Neural progenitor cell (in vitro differentiated cells): Measurements from ENCODE around the gene UBE2L5.

Experiments used
- CTCF ChIP-seq: fragments of 200-600 bp; sonication (generic); IDR thresholded peaks from 2 replicates; pipeline ENCODE4 v1.5.1; 2017; ENCODE audit warnings: antibody characterized with exemption, mild to moderate bottlenecking
- EZH2 ChIP-seq: fragments of 200-600 bp; sonication (generic); IDR thresholded peaks from 2 replicates; pipeline ENCODE4 v1.6.1; 2017; ENCODE audit warnings: antibody characterized with exemption, mild to moderate bottlenecking, moderate library complexity
- EZH2phosphoT487 ChIP-seq: fragments of 200-600 bp; sonication (generic); IDR thresholded peaks from 2 replicates; pipeline ENCODE4 v1.6.1; 2017; ENCODE audit warnings: antibody characterized with exemption

GRCh38 chr13:30400376-30400775 is 21.9 kb upstream of the UBE2L5 start:
- no peak for TF ChIP-seq CTCF
- TF ChIP-seq EZH2, result no peak
- no peak for TF ChIP-seq EZH2phosphoT487
